HEK293 (cell line): Measurements from ENCODE around the gene USP2.

Experiments used
- BCL6B ChIP-seq: fragments of 450-650 bp; formaldehyde crosslinking; IDR thresholded peaks from 2 replicates; pipeline ENCODE4 v1.5.1; 2017; ENCODE audit warnings: missing biosample characterization, missing genetic modification characterization
- CTCF ChIP-seq: fragments of 450-650 bp; formaldehyde crosslinking; IDR thresholded peaks from 2 replicates; pipeline ENCODE4 v1.5.1; 2016; ENCODE audit warnings: missing biosample characterization, missing genetic modification characterization
- GLIS1 ChIP-seq: fragments of 450-650 bp; formaldehyde crosslinking; IDR thresholded peaks from 2 replicates; pipeline ENCODE4 v1.5.1; 2016; ENCODE audit warnings: missing biosample characterization, missing genetic modification characterization
- PRDM6 ChIP-seq: fragments of 450-650 bp; formaldehyde crosslinking; IDR thresholded peaks from 2 replicates; pipeline ENCODE4 v1.5.1; 2017; ENCODE audit warnings: missing biosample characterization, missing genetic modification characterization
- REST ChIP-seq: fragments of 450-650 bp; formaldehyde crosslinking; IDR thresholded peaks from 2 replicates; pipeline ENCODE4 v1.5.1; 2016; ENCODE audit warnings: missing biosample characterization, missing genetic modification characterization
- SP3 ChIP-seq: fragments of 450-650 bp; formaldehyde crosslinking; IDR thresholded peaks from 2 replicates; pipeline ENCODE4 v1.5.1; 2016; ENCODE audit warnings: missing biosample characterization, missing genetic modification characterization
- YY1 ChIP-seq: fragments of 450-650 bp; formaldehyde crosslinking; IDR thresholded peaks from 2 replicates; pipeline ENCODE4 v1.5.1; 2018; ENCODE audit warnings: missing biosample characterization, missing genetic modification characterization
- ZNF19 ChIP-seq: fragments of 450-650 bp; formaldehyde crosslinking; IDR thresholded peaks from 2 replicates; pipeline ENCODE4; 2016; ENCODE audit warnings: missing biosample characterization, missing genetic modification characterization, low read depth
- ZNF311 ChIP-seq: fragments of 450-650 bp; formaldehyde crosslinking; IDR thresholded peaks from 2 replicates; pipeline ENCODE4 v1.5.1; 2017; ENCODE audit warnings: missing biosample characterization, missing genetic modification characterization, borderline replicate concordance
- ZNF324 ChIP-seq: fragments of 450-650 bp; formaldehyde crosslinking; IDR thresholded peaks from 2 replicates; pipeline ENCODE4 v1.5.1; 2016; ENCODE audit warnings: missing biosample characterization, missing genetic modification characterization
- ZNF514 ChIP-seq: fragments of 450-650 bp; formaldehyde crosslinking; IDR thresholded peaks from 2 replicates; pipeline ENCODE4 v1.5.1; 2016; ENCODE audit warnings: missing biosample characterization, missing genetic modification characterization
- ZNF610 ChIP-seq: fragments of 450-650 bp; formaldehyde crosslinking; IDR thresholded peaks from 2 replicates; pipeline ENCODE4 v1.5.1; 2016; ENCODE audit warnings: missing biosample characterization, missing genetic modification characterization, borderline replicate concordance
- ZNF704 ChIP-seq: fragments of 450-650 bp; formaldehyde crosslinking; IDR thresholded peaks from 2 replicates; pipeline ENCODE4 v1.5.1; 2016; ENCODE audit warnings: missing biosample characterization, missing genetic modification characterization
- ZXDB ChIP-seq: fragments of 450-650 bp; formaldehyde crosslinking; IDR thresholded peaks from 2 replicates; pipeline ENCODE4 v1.5.1; 2016; ENCODE audit warnings: missing biosample characterization, missing genetic modification characterization

GRCh38 chr11:119372260-119373058 lies 9.0 kb downstream of the USP2 start:
- TF ChIP-seq CTCF (tag by site-specific recombination) (no peak), ZNF19 (tag by site-specific recombination) (no peak), ZNF324 (tag by site-specific recombination) (no peak), ZNF610 (no peak), ZNF704 (no peak), YY1 (tag by site-specific recombination) (no peak), REST (no peak), ZNF311 (tag by site-specific recombination) (no peak), BCL6B (tag by site-specific recombination) (no peak), ZNF514 (tag by site-specific recombination) (no peak), GLIS1 (tag by site-specific recombination) (no peak), PRDM6 (tag by site-specific recombination) (no peak), SP3 (tag by site-specific recombination) (no peak), ZXDB (tag by site-specific recombination) (no peak)
